Measurements from ENCODE around the gene ESR1. TPM values are rescaled to one million over a fixed set of nuclear protein-coding genes. Genes with fewer than 3 reads are reported as not detected.
"Not testable (repeated sequence)": the region's sequence is repeated elsewhere in the genome, so short reads cannot be mapped to it uniquely, and the experiment has no call there.

ESR1 gene
- total RNA-seq, 2 experiments from 2014 or later = 0.10 TPM; not detected in 1

GRCh38 chr6:152071843-152072242 lies 264.4 kb downstream of the ESR1 start:
- intact Hi-C loops (cut with micrococcal nuclease) = no loop called here
- Mint-ChIP-seq H3K9me3 (peaks cover 24% of the 10 kb centered on the region), H3K36me3 (peaks cover 11% of the 10 kb centered on the region), H3K4me1 (ENCODE audit: low read depth) (no peaks in the 10 kb centered on the region), H3K4me3 (no peak overlapping the region), H3K27ac (no peak overlapping the region), H3K27me3 (no peaks in the 10 kb centered on the region)
- DNase-seq = no peak
- ChIA-PET POLR2A (no interaction called here), CTCF (no interaction called here)

DNA sequence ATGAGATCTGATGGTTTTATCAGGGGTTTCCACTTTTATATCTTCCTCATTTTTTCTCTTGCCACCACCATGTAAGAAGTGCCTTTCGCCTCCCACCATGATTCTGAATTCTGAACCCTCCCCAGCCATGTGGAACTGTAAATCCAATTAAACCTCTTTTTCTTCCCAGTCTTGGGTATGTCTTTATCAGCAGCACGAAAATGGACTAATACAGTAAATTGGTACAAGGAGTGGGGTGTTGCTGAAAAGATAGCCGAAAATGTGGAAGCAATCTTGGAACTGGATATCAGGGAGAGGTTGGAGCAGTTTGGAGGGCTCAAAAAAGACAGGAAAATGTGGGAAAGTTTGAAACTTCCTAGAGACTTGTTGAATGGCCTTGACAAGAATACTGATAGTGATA lies 268.8 kb downstream of the ESR1 start:
- DNase-seq; CTCF ChIA-PET; H3K27me3 Mint-ChIP-seq; intact Hi-C loops (cut with micrococcal nuclease); H3K27ac Mint-ChIP-seq; H3K4me3 Mint-ChIP-seq; POLR2A ChIA-PET; H3K4me1 Mint-ChIP-seq (ENCODE audit: low read depth): not testable (repeated sequence)
- H3K9me3 Mint-ChIP-seq = peaks cover 24% of the 10 kb centered on the region
- peaks cover 11% of the 10 kb centered on the region for H3K36me3 Mint-ChIP-seq

DNA sequence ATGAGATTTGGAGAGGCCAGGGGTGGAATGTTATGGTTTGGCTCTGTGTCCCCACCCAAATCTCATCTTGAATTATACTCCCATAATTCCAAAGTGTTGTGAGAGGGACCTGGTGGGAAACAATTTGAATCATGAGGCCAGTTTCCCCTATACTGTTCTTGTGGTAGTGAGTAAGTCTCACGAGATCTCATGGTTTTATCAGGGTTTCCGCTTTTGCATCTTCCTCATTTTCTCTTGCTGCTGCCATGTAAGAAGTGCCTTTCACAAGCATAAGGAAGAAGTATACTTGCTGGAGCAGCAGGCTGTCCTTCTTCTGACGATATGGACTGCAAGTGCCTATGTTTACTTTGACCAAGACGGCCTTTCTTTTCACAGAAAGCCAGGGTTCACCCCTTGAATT lies 270.5 kb downstream of the ESR1 start:
- Mint-ChIP-seq H3K27me3 (peaks cover 2% of the 10 kb centered on the region), H3K4me3 (no peak overlapping the region), H3K36me3 (peaks cover 11% of the 10 kb centered on the region), H3K4me1 (ENCODE audit: low read depth) (no peaks in the 10 kb centered on the region), H3K9me3 (peaks cover 28% of the 10 kb centered on the region), H3K27ac (no peak overlapping the region)
- POLR2A ChIA-PET = no interaction called here
- DNase-seq = no peak
- CTCF ChIA-PET = no interaction called here
- intact Hi-C loops (cut with micrococcal nuclease) = no loop called here

DNA sequence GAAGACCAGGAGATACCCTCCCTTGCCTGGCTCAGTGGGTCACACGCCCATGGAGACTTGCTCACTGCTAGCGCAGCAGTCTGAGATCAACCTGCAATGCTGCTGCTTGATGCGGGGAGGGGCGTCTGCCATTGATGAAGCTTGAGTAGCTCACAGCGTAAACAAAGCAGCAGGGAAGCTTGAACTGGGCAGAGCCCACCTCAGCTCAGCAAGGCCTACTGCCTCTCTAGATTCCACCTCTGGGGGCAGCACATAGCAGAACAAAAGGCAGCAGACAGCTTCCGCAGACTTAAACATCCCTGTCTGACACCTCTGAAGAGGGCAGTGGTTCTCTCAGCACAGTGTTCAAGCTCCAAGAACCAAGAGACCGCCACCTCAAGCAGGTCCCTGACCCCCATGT lies 271.3 kb downstream of the ESR1 start:
- intact Hi-C loops (cut with micrococcal nuclease) = no loop called here
- Mint-ChIP-seq H3K36me3 (peaks cover 11% of the 10 kb centered on the region), H3K27me3 (peaks cover 2% of the 10 kb centered on the region), H3K27ac (no peak overlapping the region), H3K4me3 (no peak overlapping the region), H3K9me3 (peaks cover 29% of the 10 kb centered on the region), H3K4me1 (ENCODE audit: low read depth) (no peaks in the 10 kb centered on the region)
- ChIA-PET POLR2A (no interaction called here), CTCF (no interaction called here)
- DNase-seq = no peak

GRCh38 chr6:152085451-152085921 lies 278.0 kb downstream of the ESR1 start:
- no peaks in the 10 kb centered on the region for H3K4me1 Mint-ChIP-seq (ENCODE audit: low read depth)
- H3K36me3 Mint-ChIP-seq = no peaks in the 10 kb centered on the region
- H3K27me3 Mint-ChIP-seq = peaks cover 2% of the 10 kb centered on the region
- no peak for DNase-seq
- H3K27ac Mint-ChIP-seq = no peak overlapping the region
- intact Hi-C loops (cut with micrococcal nuclease) = no loop called here
- ChIA-PET CTCF (no interaction called here), POLR2A (no interaction called here)
- no peak overlapping the region for H3K4me3 Mint-ChIP-seq
- peaks cover 5% of the 10 kb centered on the region for H3K9me3 Mint-ChIP-seq

DNA sequence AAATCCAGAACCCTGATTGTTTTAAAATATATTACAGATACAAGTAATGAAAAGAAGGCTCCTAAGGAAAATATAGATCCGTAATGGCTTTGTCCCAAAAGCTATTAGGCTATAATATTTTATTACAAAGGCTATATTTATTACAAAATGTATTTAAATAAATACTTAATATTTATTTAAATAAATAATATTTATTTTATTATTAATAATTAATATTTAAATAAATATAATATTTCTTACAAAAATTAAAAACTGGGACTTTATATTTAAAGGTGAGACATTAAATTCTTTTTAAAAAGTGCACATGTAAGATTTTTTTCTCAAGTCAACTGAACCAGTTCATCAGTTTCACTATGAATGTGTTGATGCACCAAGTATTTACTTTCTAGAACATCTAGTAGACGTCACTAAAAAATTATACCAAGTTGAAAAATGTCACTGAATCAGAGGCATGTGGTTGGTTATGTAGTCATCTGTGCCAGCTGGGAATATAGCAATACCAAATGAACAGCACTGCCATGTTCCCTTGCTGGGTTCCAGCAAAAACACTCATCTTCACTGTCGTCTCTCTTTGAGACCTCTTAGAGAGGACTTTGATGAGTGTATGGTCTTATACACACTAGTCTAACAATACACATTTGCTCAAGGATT lies 278.9 kb downstream of the ESR1 start:
- Mint-ChIP-seq H3K27me3 (no peaks in the 10 kb centered on the region), H3K4me3 (no peak overlapping the region), H3K36me3 (no peaks in the 10 kb centered on the region), H3K27ac (no peak overlapping the region), H3K9me3 (peaks cover 5% of the 10 kb centered on the region), H3K4me1 (ENCODE audit: low read depth) (no peaks in the 10 kb centered on the region)
- intact Hi-C loops (cut with micrococcal nuclease) = no loop called here
- DNase-seq = no peak
- ChIA-PET CTCF (no interaction called here), POLR2A (no interaction called here)

DNA sequence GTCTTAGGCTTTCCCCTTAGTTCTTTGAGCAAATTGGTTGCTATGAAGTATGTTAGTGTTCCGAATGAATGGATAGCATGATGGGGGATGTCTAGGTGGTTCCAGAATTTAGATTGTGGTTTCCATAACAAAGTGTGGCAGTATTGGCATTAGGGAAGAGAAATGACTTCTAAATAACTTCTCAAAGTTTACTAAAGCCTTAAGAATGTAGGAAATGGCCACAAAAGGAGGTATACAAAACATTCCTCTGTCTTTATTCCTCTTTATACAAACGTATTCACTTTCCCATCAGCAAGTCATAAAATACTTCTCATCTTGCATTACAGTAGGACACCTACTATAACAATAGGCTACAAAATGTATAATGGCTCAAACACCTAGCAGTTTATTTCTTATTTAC lies 279.6 kb downstream of the ESR1 start:
- ChIA-PET CTCF (no interaction called here), POLR2A (no interaction called here)
- no peaks in the 10 kb centered on the region for H3K36me3 Mint-ChIP-seq
- no peaks in the 10 kb centered on the region for H3K4me1 Mint-ChIP-seq (ENCODE audit: low read depth)
- no peak overlapping the region for H3K4me3 Mint-ChIP-seq
- no peak overlapping the region for H3K27ac Mint-ChIP-seq
- intact Hi-C loops (cut with micrococcal nuclease) = no loop called here
- H3K9me3 Mint-ChIP-seq = peaks cover 5% of the 10 kb centered on the region
- no peaks in the 10 kb centered on the region for H3K27me3 Mint-ChIP-seq
- DNase-seq = no peak

- CTCF ChIA-PET = no interaction called here
Measured at GRCh38 chr6:152087701-152088100, 280.2 kb downstream of the ESR1 start.

DNA sequence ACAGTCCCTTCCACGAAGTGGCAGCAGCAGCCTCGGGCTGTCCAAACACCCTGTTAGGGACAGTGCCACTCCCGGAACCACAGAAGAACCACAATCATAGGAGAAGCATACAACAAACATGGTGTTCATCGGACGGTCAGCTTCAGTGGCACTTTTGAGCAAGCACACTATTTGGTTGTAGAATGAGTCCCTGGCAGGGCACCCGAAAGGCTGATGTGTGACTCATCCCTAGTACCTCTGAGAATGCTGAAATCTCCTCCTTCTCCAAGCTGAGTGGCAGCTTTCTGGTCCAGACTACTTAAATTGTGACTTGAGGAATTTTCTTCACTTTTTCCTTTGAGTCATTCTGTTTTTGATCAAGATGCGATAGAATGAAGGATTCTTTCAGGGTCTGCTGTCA lies 282.5 kb downstream of the ESR1 start:
- Mint-ChIP-seq H3K4me3 (no peak overlapping the region), H3K27me3 (no peaks in the 10 kb centered on the region), H3K4me1 (ENCODE audit: low read depth) (peaks cover 1% of the 10 kb centered on the region), H3K36me3 (no peaks in the 10 kb centered on the region), H3K9me3 (no peaks in the 10 kb centered on the region), H3K27ac (no peak overlapping the region)
- CTCF ChIA-PET = no interaction called here
- DNase-seq = no peak
- POLR2A ChIA-PET = no interaction called here
- intact Hi-C loops (cut with micrococcal nuclease) = no loop called here

More at GRCh38 chr6:152087701-152088100, 280.2 kb downstream of the ESR1 start:
- intact Hi-C loops (cut with micrococcal nuclease) = no loop called here
- Mint-ChIP-seq H3K4me1 (ENCODE audit: low read depth) (no peaks in the 10 kb centered on the region), H3K9me3 (peaks cover 4% of the 10 kb centered on the region), H3K27ac (no peak overlapping the region), H3K36me3 (no peaks in the 10 kb centered on the region), H3K27me3 (no peaks in the 10 kb centered on the region), H3K4me3 (no peak overlapping the region)
- DNase-seq = no peak
- POLR2A ChIA-PET = no interaction called here

DNA sequence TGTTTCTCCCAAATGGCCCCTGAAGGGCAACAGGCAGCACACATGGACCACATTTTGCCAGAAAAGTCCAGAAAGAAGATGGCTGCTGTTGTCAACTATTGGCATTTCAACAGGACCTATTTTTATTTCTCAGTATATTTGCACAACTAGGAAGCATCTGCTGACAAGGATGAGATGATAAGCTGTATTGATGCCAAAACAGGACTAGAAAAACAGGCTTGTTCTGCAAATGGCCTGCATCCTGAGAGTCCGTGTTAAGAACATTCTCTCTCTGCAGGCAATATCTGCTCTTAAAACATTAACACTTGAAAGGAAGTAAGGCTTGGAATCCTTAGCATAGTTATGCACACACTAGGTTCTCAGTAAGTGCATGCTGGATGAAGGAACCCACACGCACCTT lies 283.7 kb downstream of the ESR1 start:
- POLR2A ChIA-PET = no interaction called here
- H3K9me3 Mint-ChIP-seq = no peaks in the 10 kb centered on the region

GRCh38 chr6:152091851-152092341 lies 284.4 kb downstream of the ESR1 start:
- H3K36me3 Mint-ChIP-seq = no peaks in the 10 kb centered on the region
- CTCF ChIA-PET = interaction anchor here (1.0 kb wide), 1 partner anchor 34 kb away, joined by 3 read pairs; no protein-coding TSS in a partner anchor
- no peaks in the 10 kb centered on the region for H3K27me3 Mint-ChIP-seq
- peaks cover 2% of the 10 kb centered on the region for H3K4me1 Mint-ChIP-seq (ENCODE audit: low read depth)
- H3K9me3 Mint-ChIP-seq = no peaks in the 10 kb centered on the region
- H3K27ac Mint-ChIP-seq = no peak overlapping the region
- intact Hi-C loops (cut with micrococcal nuclease) = no loop called here
- no peak for DNase-seq
- H3K4me3 Mint-ChIP-seq = no peak overlapping the region
- POLR2A ChIA-PET = no interaction called here

More for the DNA sequence above, 283.7 kb downstream of the ESR1 start:
- Mint-ChIP-seq H3K27ac (no peak overlapping the region), H3K27me3 (no peaks in the 10 kb centered on the region), H3K4me1 (ENCODE audit: low read depth) (peaks cover 2% of the 10 kb centered on the region), H3K4me3 (no peak overlapping the region), H3K36me3 (no peaks in the 10 kb centered on the region)
- CTCF ChIA-PET = no interaction called here
- DNase-seq = no peak
- intact Hi-C loops (cut with micrococcal nuclease) = no loop called here

DNA sequence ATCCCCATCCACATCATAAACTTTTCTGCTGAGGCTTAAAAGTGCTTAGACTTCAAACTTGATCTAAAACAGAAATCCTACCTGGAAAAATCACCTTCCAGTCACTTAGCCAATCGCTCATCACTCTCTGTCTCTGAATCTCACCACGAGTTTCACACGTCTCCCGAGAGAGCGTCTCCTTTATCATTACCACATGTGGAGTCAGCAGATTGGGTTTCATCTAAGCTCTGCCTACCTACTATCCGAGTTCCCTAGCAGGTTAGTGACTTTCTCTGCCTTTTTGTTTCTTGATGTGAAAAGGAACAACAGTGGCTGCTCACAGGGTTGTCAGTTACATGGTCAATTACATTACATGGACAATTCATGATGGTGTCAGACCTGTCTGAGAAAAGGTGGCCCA lies 286.2 kb downstream of the ESR1 start:
- DNase-seq = no peak
- peaks cover 2% of the 10 kb centered on the region for H3K4me1 Mint-ChIP-seq (ENCODE audit: low read depth)
- ChIA-PET CTCF (no interaction called here), POLR2A (no interaction called here)
- H3K9me3 Mint-ChIP-seq = no peaks in the 10 kb centered on the region
- intact Hi-C loops (cut with micrococcal nuclease) = no loop called here
- H3K27ac Mint-ChIP-seq = no peak overlapping the region
- no peaks in the 10 kb centered on the region for H3K27me3 Mint-ChIP-seq
- no peaks in the 10 kb centered on the region for H3K36me3 Mint-ChIP-seq
- no peak overlapping the region for H3K4me3 Mint-ChIP-seq

GRCh38 chr6:152094276-152094675 lies 286.8 kb downstream of the ESR1 start:
- H3K27ac Mint-ChIP-seq = no peak overlapping the region
- intact Hi-C loops (cut with micrococcal nuclease) = no loop called here
- ChIA-PET POLR2A (no interaction called here), CTCF (no interaction called here)
- H3K36me3 Mint-ChIP-seq = no peaks in the 10 kb centered on the region
- H3K27me3 Mint-ChIP-seq = no peaks in the 10 kb centered on the region
- H3K9me3 Mint-ChIP-seq = no peaks in the 10 kb centered on the region
- no peak for DNase-seq
- H3K4me1 Mint-ChIP-seq (ENCODE audit: low read depth) = peaks cover 2% of the 10 kb centered on the region
- H3K4me3 Mint-ChIP-seq = no peak overlapping the region

Measured in activated CD4-positive, alpha-beta memory T cell treated with anti-CD3 and anti-CD28 coated beads for 36 hours (primary cell).